Liver (tissue), 9 donors: ENCODE results near the gene PPM1L. TPM values are rescaled to one million over a fixed set of nuclear protein-coding genes. Genes with fewer than 3 reads are reported as not detected.

Experiments
- DNase-seq: peaks from one replicate; pipeline ENCODE4 v3.0.0-alpha.2; 2017; ENCODE audit warnings: low spot score
- H3K27ac ChIP-seq, 2 donors: one replicate each; pipeline ENCODE4 v1.7.0; 2013; ENCODE audit warnings: inconsistent platforms in 2 of 2, low read length in 2 of 2, control low read depth in 1 of 2, low read depth in 1 of 2, mild to moderate bottlenecking in 1 of 2
- H3K27me3 ChIP-seq, 4 donors: one replicate each; pipeline versions ENCODE4 v1.6.1 to v1.7.0; 2013; ENCODE audit warnings: low read length in 3 of 4, inconsistent platforms in 1 of 4, mild to moderate bottlenecking in 1 of 4, moderate library complexity in 1 of 4; ENCODE audit not compliant: control insufficient read depth in 4 of 4, insufficient read depth in 4 of 4
- H3K36me3 ChIP-seq, 4 donors: one replicate each; pipeline versions ENCODE4 v1.6.1 to v1.7.0; 2013; ENCODE audit warnings: low read length in 3 of 4, mild to moderate bottlenecking in 3 of 4, low read depth in 1 of 4, moderate library complexity in 1 of 4; ENCODE audit not compliant: control insufficient read depth in 4 of 4, insufficient read depth in 3 of 4
- H3K4me1 ChIP-seq, 4 donors: one replicate each; pipeline versions ENCODE4 v1.6.1 to v1.7.0; 2013; ENCODE audit warnings: low read length in 3 of 4, mild to moderate bottlenecking in 3 of 4, moderate library complexity in 1 of 4; ENCODE audit not compliant: control insufficient read depth in 4 of 4, insufficient read depth in 4 of 4
- H3K4me3 ChIP-seq, 3 donors: one replicate each; pipeline versions ENCODE4 v1.6.1 to v1.7.0; 2013; ENCODE audit warnings: low read length in 3 of 3, control low read depth in 1 of 3, low read depth in 1 of 3, mild to moderate bottlenecking in 1 of 3
- H3K9ac ChIP-seq, 2 donors: one replicate each; pipeline ENCODE4 v1.7.0; 2013; ENCODE audit warnings: low read length in 2 of 2, mild to moderate bottlenecking in 2 of 2, moderate library complexity in 2 of 2, control low read depth in 1 of 2, low read depth in 1 of 2
- H3K9me3 ChIP-seq, 4 donors: one replicate each; pipeline versions ENCODE4 v1.6.1 to v1.7.0; 2013; ENCODE audit warnings: low read length in 3 of 4; ENCODE audit not compliant: control insufficient read depth in 4 of 4
- CTCF ChIP-seq: fragments of 150-350 bp; IDR thresholded peaks from 2 replicates; pipeline ENCODE4 v1.5.1; 2017; ENCODE audit warnings: improper control_type of control experiment, low read depth, low read length; ENCODE audit not compliant: missing input control
- EGR1 ChIP-seq, 2 donors: IDR thresholded peaks; 2 replicates each; pipeline ENCODE4 v1.6.1; 2016 to 2018; ENCODE audit warnings: antibody characterized with exemption in 2 of 2, low read depth in 2 of 2
- HNF4A ChIP-seq, 2 donors: conservative IDR thresholded peaks; 2 replicates each; pipeline ENCODE4 v1.6.1; 2016; ENCODE audit warnings: antibody characterized with exemption in 2 of 2, mild to moderate bottlenecking in 2 of 2
- HNF4G ChIP-seq: IDR thresholded peaks from 2 replicates; pipeline ENCODE4 v1.6.1; 2016; ENCODE audit warnings: antibody characterized with exemption
- JUND ChIP-seq, 2 donors: IDR thresholded peaks; 2 replicates each; pipeline ENCODE4 v1.6.1; 2016; ENCODE audit warnings: antibody characterized with exemption in 2 of 2
- NR2F2 ChIP-seq: IDR thresholded peaks from 2 replicates; pipeline ENCODE4 v1.6.1; 2016; ENCODE audit warnings: antibody characterized with exemption
- RAD21 ChIP-seq, 2 donors: IDR thresholded peaks; 2 replicates each; pipeline ENCODE4 v1.6.1; 2016; ENCODE audit warnings: antibody characterized with exemption in 2 of 2, mild to moderate bottlenecking in 2 of 2
- REST ChIP-seq: IDR thresholded peaks from 2 replicates; pipeline ENCODE4 v1.6.1; 2016; ENCODE audit warnings: antibody characterized with exemption, mild to moderate bottlenecking
- SP1 ChIP-seq: IDR thresholded peaks from 2 replicates; pipeline ENCODE4 v1.6.1; 2018; ENCODE audit warnings: antibody characterized with exemption, mild to moderate bottlenecking
- TAF1 ChIP-seq: conservative IDR thresholded peaks from 2 replicates; pipeline ENCODE4 v1.6.1; 2016; ENCODE audit warnings: antibody characterized with exemption, mild to moderate bottlenecking
- YY1 ChIP-seq: IDR thresholded peaks from 2 replicates; pipeline ENCODE4 v1.6.1; 2016; ENCODE audit warnings: antibody characterized with exemption, mild to moderate bottlenecking
- WGBS: extraction: QIAGEN DNeasy Blood & Tissue Kit; methylation state at CpG from one replicate; pipeline ENCODE4 v1.1.7; 2013; 5-methylcytosine and 5-hydroxymethylcytosine counted together
- polyA plus RNA-seq, 2 donors: library from polyadenylated mRNA; stranded (reverse) in 1 of 2; unstranded in 1 of 2; fragments of 200-250 nt in 1 of 2; fragments of >200 nt in 1 of 2; fragmentation: Nextera tagmentation in 1 of 2; extraction: Ambion mirVana in 1 of 2; gene quantifications; one replicate each; pipeline versions ENCODE4 v1.2.1 to v1.2.3, GENCODE V29; 2013 to 2015
- total RNA-seq, 2 donors: library from RNA; depleted of rRNA; stranded (reverse); fragments of >200 nt; gene quantifications; one replicate each; pipeline ENCODE4 v1.2.3, GENCODE V29; 2014
- TF ChIP-seq, protein P1 (sequence below): IDR thresholded peaks from 2 replicates; pipeline ENCODE4 v1.6.1; 2016; ENCODE audit warnings: antibody characterized with exemption
- donor health status: healthy.
- donor health status: healthy.
- donor health status: healthy.
- donor health status: healthy.
- donor health status: healthy.

Gene PPM1L
- total and polyA plus RNA-seq, 4 donors = 1.6 to 8.5 (median 4.8) TPM

DNA sequence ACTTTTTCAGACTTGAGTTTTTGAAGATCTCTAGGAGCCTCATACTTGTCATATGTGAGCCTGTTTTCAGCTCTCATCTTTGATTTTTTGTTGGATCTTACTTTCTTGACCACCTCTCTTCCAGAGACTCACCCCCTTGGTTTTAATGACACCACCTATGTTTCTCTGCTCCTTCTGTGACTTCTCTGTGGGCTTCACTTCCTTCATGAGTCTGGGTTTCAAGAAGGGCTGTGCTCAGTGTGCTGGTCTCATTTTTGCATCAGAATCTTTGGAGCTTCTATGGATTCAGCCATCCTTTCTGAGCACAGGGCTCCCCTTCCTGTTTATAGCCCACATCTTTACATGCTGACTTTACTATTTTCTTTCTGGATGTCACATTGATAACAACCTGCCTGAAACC is 17.7 kb downstream of the PPM1L start:
- Histone ChIP-seq H3K36me3 (no peaks in the 10 kb centered on the region), H3K9me3 (no peaks in the 10 kb centered on the region), H3K4me1 (peaks cover 0 to 5% (median under 1%) of the 10 kb centered on the region in 4 donors), H3K27ac (no peak overlapping the region), H3K27me3 (no peaks in the 10 kb centered on the region), H3K4me3 (no peak overlapping the region), H3K9ac (no peak overlapping the region)
- no peak for TF ChIP-seq YY1
- TF ChIP-seq, protein P1, sequence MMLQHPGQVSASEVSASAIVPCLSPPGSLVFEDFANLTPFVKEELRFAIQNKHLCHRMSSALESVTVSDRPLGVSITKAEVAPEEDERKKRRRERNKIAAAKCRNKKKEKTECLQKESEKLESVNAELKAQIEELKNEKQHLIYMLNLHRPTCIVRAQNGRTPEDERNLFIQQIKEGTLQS = no peak
- no peak for TF ChIP-seq HNF4G
- no peak for TF ChIP-seq NR2F2
- no peak for TF ChIP-seq CTCF
- TF ChIP-seq JUND (IDR thresholded peaks at IDR 0.05) = no peak
- TF ChIP-seq SP1 = no peak
- TF ChIP-seq REST = no peak
- no peak for TF ChIP-seq EGR1 (IDR thresholded peaks at IDR 0.05; ENCODE audit: low read depth in 2 of 2)
- no peak for TF ChIP-seq RAD21 (IDR thresholded peaks at IDR 0.05)
- no peak for DNase-seq

- H3K4me3 ChIP-seq = no peak overlapping the region
- WGBS = 88% methylated on average over 3 of the region's 3 CpGs
Observed at GRCh38 chr3:160774172-160774571, 18.1 kb downstream of the PPM1L start.

More at GRCh38 chr3:160774172-160774571, 18.1 kb downstream of the PPM1L start:
- TF ChIP-seq HNF4A (conservative IDR thresholded peaks at IDR 0.05) (no peak), REST (no peak), TAF1 (no peak)
- no peak for DNase-seq
- Histone ChIP-seq H3K4me1 (peaks cover 0 to 5% (median under 1%) of the 10 kb centered on the region in 4 donors), H3K9ac (no peak overlapping the region), H3K36me3 (no peaks in the 10 kb centered on the region), H3K9me3 (no peaks in the 10 kb centered on the region), H3K27ac (no peak overlapping the region), H3K27me3 (no peaks in the 10 kb centered on the region)
